GM12864 (cell line): Measurements from ENCODE around the gene SCMH1.

Experiments used
- DNase-seq: peaks from one replicate; pipeline ENCODE4 v3.0.0-alpha.2; 2011; ENCODE audit warnings: low read depth
- H3K4me3 ChIP-seq: 2 replicates; pipeline ENCODE4 v1.5.1; 2011; ENCODE audit warnings: mild to moderate bottlenecking, low read depth, low read length, control low read depth
- CTCF ChIP-seq: IDR thresholded peaks from 2 replicates; pipeline ENCODE4 v1.5.1; 2011; ENCODE audit warnings: low read depth, mild to moderate bottlenecking, moderate library complexity, low read length, control low read depth, inconsistent platforms; ENCODE audit errors: missing control alignments

SCMH1 gene

DNA sequence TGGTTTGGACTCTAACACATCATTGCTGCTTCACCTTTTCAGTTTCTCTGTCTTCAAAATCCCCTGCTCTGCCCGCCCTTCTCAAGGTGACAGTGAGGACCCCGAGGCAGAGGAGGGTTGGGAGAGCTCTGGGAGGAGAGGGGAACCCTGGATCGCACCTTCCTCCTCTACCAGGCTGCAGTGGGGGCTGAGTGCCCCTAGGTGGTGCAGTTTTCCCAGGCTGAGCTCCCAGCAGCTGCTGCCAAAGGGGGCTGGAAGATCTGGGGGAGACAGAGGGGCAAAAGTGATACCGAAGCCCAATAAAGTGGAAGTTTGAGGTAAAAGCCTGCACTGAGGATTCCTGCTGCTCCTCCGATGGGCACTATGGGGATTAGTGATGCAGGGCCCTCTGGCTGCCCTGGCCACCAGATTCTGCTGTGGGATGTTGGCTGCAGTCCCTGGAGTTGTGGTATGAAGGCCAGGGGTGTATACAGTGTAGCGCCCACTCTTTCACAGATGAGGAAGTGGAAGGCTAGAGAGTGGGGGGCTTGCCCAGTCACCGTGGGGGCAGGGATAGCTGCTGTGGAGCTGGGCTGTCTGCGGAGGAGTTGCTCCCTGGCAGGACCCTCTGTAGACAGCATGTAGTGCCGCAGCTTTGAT, 40.7 kb upstream of the SCMH1 start:
- TF ChIP-seq CTCF = peak; percentile 94
- no peak overlapping the region for H3K4me3 ChIP-seq
- no peak for DNase-seq

GRCh38 chr1:41281334-41281733, 39.2 kb upstream of the SCMH1 start:
- no peak for DNase-seq
- no peak overlapping the region for H3K4me3 ChIP-seq
- no peak for TF ChIP-seq CTCF

GRCh38 chr1:41280202-41281032, 38.3 kb upstream of the SCMH1 start:
- TF ChIP-seq CTCF = no peak
- no peak for DNase-seq
- H3K4me3 ChIP-seq = no peak overlapping the region

DNA sequence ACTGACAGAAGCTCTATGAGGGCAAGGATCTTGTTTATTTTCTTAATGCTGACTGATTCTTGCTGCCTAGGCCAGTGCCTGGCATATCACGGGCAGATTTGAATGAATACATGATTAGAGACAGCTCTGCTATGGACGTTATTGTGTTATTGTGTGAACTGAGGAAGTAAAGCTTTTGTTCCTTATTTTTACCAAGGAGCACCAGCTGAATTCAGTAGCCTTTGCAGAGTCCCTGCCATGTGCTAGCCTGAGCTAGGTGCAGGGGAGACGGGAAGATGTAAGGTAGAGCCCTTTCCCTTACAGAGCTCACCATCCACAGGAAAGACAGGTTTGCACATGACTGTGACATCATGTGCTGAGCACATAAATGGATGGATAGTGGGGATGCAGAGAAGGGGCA, 36.0 kb upstream of the SCMH1 start:
- no peak overlapping the region for H3K4me3 ChIP-seq
- no peak for DNase-seq
- TF ChIP-seq CTCF = no peak

- no peak overlapping the region for H3K4me3 ChIP-seq
- no peak for DNase-seq
- no peak for TF ChIP-seq CTCF
Observed at GRCh38 chr1:41277371-41277975, 35.4 kb upstream of the SCMH1 start.

- no peak for TF ChIP-seq CTCF
- DNase-seq = no peak
- H3K4me3 ChIP-seq = no peak overlapping the region
Observed at GRCh38 chr1:41275831-41276230, 33.7 kb upstream of the SCMH1 start.
